HTERT RPE-1 (cell line): Measurements from ENCODE around the gene HSBP1L1.

ENCODE experiments used
- in situ Hi-C: fragments of 300-500 bp; cut with MboI; formaldehyde crosslinking; loops from 4 replicates; pipeline ENCODE4 v1.14.3; 2020; ENCODE audit warnings: low sequenced_read_pairs

HSBP1L1 gene

DNA sequence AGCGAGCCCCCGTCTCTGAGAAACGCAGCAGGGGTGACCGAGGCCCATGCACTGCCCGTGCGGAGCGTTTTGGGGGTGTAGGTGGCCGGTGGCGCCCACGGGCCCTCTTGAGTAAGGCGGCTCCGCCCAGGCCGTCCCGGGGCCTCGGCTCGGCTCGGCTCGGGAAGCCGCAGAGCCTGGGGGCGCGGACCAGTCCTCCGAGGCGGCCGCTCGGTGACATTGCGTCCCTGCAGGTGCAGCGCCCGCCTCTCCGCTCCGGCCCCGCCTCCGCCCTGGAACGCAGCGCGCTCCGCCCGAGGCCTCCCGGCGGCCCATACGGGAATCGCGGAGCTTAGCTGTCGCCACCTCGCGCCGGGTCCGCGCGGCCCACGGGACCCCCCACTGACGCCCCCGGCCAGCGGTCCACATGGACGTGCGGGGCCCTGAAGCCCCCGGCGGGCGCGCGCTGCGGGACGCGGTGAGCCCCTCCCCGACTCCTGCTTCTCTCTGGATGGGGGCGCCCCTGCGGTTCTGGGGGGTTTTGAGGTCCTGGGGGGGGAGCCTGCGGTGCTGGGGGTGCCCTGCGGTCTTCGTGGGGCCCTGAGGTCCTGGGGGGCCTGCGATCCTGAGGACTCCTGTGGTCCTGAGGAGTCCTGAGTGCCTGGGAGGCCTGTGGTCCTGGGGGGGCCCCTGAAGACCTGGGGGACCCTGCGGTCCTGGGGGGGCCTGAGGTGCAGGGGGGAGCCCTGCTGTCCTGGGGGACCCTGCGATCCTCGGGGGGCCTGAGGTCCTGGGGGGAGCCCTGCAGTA is at the start of gene HSBP1L1:
Gene HSBP1L1 (plus strand): TSS at position 314 of the 789 bp plus-strand sequence. CDS start 93 bp downstream, at position 407.
- in situ Hi-C loops, result no loop called here

DNA sequence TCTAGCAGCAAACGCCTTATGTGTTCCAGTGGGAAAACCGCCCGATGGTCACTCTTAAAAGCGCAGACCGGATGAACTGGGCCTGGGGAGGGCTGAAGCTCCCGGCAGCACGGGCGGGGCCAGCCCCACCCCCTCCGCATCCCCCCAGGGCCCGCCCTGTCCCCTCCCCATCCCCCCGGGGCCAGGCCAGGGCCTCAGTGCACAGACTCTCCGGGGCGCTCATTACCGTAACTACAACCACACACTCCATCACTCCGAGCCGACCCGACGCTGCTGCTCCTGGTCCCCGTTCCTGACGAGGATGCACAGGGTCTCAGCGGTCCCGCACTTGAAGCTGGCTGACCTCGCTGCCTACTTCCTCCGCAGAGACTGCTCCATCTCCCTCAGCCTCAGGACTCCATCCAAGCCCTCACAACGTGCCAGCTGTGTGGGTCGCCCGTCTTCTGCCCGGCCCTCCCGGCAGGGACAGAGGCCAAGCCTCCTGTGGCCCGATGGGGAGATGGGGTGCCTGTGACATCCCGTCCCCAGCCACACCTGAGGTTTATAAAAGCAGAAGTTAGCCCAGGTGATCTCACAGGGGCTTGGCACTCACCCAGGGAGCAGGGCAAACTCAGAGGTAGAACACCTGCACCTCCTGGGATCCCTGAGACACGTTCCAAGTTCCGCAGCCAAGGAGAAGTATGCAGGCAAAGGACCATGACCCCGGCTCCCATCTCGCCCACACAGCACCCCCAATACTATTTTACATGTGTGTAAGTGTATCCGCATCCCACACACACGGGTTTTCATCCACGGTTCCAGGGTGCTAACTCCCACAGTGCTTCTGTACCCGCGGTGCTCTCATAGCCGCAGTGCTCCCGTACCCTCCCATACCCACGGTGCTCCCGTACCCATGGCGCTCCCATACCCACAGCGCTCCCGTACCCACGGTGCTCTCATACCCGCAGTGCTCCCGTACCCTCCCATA is 49.0 kb upstream of the HSBP1L1 start:
- in situ Hi-C loops, result no loop called here

DNA sequence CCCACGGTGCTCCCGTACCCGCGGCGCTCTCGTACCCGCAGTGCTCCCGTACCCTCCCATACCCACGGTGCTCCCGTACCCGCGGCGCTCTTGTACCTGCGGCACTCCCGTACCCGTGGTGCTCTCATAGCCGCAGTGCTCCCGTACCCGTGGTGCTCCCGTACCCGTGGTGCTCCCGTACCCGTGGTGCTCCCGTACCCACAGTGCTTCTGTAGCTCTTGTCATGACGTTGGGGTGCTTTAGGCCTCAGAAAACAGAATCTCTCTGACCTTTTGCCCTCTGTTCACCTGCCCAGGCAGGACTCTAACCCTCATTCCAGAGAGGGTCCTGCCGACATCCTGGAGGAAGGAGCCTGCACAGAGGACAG is 48.3 kb upstream of the HSBP1L1 start:
- in situ Hi-C loops, result no loop called here

DNA sequence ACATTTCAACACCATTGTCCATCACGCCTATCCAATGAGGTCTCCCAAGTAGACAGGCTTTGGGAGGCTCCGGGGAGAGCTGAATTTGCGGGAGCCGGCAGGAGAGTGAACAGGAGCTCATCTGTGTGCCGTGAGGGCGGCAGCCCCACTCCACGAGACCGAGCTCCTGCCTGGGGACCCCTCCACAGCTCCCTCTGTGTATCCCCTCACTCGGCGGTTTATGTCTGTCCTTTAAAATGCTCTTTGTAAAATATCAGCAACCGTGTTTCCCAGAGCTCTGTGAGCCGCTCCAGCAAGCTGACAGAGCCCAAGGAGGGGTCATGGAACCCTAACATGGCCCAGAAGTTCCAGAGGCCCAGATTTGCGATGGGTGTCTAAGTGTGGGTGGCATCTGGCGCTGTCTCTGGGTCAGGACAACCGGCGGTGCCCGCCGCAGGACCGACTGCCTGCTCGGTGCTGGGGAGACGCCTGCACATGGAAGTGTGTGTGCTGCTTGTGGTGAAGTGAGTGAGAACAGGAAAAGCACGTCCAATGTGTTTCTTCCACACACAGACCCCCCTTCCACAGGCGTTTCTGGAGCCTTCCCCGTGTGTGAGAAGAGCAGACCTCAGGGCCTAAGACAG is 47.8 kb upstream of the HSBP1L1 start:
- in situ Hi-C loops, result no loop called here

DNA sequence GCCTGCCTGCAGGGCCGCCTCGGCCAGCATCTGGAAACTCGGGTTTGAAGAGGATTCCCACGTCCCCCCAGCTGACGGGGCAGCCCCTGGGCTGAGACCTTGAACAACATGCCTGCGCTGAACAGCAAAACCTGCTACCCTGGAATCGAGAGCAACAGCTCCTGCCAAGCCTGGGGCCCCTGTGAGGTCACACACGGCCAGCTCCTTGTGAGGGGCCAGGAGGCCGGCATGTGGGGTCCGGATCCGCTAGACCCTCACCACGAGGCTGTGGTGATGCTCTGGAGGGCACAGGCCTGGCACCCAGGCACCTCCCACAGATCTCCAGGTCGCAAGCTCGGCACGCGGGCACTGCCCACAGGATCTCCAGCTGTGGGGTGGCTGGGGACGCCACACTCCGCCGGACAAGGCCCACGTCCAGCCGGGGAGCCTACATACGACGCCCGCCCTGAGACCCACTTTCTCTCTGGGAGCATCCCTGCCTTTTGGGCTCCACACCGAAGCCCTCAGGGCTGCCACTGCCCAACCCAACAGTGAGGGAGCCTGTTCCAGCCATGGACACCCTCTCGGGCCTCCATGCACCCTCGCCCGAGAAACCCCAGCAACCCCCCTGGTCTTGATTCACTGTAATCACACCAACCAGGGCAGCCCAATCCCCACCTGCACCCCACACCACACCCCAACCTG is 47.1 kb upstream of the HSBP1L1 start:
- in situ Hi-C loops, result no loop called here

DNA sequence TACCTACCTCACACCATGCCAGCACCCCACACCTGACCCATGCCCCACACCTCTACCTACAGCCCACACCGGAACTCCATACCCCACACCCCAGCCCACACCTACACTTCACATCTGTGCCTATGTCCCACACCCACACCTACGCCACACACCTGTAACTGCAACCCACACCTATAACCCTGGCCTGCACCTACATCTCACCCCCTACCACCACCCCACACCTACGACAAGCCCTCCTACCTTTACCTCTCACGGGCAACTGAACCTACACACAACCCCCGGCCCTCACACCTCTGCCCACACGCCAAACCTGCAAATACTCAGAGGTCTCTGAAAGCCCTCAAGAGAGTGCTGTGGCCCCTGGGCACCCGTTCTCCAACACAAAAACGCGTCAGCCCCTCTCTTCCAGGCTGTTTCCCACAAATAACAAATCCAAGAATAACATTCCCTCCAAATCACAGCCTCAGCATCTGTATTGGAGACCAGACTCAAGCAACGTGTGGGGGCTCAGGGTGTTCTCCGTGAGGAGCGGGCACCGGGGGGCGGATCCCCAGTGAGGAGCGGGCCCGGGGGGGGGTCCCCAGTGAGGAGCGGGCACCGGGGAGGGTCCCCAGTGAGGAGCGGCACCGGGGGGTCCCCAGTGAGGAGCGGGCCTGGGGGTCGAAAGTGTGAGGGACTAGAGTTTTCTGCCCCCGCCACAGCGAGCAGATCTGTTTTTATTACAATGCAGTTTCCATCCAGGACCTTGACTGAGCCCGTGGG is 46.4 kb upstream of the HSBP1L1 start:
- in situ Hi-C loops, result no loop called here

DNA sequence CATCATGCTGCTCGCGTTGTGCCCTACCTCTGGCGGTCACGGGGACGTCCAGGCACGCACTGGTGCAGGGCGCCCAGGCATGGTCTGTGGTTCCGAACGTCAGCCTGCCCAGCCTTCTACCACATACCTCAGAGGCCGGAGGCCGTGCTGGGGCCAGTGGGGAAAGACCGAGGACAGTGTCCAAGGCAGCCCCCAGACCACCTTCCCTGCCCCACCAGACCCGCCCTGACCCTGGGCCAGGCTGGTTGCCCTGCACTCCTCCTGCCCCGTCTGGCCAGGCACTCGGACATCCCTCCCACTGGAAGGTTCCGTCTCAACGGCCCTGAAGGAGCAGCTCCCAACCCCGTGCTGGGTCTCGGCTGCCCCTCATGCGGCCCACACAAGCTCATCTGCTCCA is 45.8 kb upstream of the HSBP1L1 start:
- in situ Hi-C loops, result no loop called here

DNA sequence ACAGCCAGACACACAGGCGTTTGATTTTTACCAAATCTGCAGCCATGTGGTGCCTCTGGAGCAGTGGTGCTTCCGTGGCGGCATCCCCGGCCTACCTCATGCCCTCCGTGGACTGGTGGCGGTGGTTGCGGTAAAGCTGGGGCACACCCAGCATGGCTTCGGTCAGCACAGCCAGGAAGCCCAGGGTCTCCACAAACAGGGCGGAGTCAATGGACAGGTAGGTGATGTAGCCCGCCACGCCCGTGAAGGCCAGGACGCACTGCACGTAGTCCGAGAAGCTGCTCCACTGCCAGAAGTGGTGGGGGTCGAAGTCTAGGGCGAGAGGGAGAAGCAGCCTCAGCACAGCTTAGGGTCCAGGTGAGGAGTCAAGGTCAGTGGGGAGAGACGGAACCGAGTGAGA is 45.4 kb upstream of the HSBP1L1 start:
- in situ Hi-C loops, result no loop called here

DNA sequence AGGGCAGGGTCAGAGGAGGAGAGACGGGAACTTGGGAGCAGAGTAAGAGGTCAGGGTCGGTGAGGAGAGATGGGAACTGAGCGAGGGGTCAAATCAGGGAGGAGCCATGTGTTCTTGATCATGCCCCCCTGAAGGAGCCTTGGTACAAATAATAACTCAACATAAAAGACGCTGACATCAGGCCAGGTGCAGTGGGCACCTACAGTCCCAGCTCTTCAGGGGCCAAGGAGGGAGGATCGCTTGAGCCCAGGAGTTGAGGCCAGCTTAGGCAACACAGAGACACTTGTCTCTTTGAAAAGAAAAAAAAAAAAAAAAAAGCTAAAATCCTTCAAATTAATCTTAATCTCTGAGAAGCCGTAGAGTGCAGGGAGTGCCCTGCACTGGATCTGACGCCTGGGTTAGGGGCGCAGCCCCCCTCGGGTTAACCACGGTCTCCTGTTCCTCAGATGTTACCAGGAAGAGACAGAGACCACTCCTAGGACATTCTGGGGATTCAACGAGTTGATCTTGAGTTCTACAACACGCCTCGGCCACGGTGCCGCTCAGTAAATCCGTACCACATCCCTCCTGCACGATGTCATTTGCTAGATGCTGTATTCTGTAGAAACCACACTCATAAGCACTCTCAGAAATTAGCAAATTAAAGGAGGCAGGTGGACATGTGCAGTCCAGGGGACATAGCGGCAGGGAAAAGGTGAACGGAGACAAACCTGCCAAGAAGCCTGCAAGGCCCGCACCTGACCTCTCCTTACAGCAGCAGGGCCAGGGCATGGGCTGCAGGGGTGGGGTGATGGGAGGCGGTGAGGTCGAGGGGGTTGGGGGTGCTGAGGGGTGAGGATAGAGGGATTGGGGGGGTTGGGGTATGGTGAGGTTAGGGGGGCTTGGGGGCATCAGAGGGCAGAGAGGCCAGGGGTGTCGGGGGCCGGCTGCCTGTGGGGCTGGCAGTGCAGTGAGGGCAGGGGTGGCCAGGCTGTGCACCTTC is 42.2 kb upstream of the HSBP1L1 start:
- in situ Hi-C loops, result no loop called here

DNA sequence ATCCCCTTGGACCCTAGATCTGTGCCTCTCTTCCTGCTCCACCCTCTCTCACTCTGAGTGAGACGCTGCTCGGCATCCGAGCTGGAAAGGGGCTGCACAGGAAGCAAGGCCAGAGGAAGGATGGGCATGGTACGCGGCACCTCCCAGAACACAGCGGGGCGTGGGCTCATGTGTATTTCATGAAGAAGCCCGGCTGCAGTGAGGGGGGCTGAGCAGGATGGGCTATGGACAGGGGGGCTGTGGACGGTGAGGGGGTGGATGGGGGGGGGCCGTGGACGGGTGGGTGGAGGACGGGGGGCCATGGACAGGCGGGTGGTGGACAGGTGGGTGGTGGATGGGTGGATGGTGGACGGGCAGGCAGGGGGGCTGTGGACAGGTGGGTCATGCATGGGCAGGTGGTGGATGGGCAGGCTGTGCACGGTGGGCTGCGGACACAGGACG is 41.5 kb upstream of the HSBP1L1 start:
- in situ Hi-C loops, result no loop called here

DNA sequence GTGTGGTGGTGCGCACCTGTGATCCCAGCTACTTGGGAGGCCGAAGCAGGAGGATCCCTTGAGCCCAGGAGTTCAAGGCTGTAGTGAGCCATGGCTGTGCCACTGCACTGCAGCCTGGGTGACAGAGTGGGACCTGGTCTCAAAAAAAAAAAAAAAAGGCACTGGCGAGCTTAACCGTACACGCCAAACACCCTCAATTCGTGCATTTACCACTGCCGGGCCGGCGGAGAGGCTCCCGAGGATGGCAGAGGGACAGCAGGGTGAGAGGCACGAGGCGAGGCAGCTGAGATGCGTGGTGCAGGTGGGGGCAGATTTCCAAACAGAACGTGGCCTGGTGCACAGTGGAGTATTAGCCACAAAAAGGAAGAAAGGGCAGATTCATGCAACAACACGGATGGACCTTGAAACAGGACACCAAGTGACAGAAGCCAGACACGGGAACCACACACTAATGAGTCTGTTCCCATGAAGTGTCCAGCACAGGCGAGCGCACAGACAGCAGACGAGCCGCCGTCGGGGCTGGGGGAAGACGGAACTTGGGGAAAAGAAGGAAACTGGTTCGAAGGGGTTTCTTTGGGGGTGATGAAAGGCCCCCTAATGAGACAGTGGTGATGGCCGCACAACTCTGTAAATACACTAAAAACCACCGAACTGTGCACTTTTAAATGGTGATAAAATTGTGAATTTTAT is 40.4 kb upstream of the HSBP1L1 start:
- in situ Hi-C loops, result no loop called here

DNA sequence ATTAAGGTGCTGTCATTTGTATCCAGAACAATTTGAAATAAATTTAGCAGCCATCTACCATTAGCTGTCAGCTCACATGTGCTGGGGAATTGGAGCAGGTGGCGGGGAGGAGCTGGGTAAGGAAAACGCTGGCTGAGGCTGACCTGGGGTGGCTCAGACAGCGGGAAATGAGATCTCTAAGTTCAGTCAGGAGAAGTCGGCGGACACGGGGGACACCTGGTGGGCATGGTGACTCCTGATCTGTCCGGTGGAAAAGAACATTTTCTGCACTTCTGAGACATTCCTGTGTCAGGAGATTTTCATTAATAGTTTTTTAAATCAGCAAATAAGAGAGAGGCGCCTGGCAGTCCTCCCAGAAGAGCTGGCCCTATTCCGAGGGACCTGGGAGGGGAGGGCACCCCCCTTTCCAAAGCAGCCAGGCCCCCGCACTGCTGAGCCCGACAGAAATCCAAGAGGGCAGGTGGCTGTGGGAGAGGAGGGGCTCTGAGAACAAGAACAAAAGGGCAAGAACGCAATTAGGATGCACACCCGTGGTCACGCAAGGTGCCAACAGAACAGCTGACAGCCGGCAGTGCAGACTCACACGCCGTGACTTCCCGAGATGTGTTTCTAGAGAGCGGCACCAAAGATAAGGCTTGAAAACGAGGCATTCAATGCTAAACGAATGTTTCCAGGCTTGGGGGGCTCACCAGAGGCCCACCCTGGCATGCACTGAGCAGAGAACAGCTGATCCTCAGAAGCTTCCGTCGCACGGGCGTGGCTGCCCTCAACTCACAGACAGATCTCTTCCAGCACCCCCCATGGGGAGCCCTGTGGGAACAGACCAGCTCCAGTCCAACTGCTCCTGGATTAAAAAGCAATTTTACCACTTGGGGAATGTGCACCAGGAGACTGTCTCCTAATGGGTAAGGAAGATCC is 39.4 kb upstream of the HSBP1L1 start:
- in situ Hi-C loops, result no loop called here

DNA sequence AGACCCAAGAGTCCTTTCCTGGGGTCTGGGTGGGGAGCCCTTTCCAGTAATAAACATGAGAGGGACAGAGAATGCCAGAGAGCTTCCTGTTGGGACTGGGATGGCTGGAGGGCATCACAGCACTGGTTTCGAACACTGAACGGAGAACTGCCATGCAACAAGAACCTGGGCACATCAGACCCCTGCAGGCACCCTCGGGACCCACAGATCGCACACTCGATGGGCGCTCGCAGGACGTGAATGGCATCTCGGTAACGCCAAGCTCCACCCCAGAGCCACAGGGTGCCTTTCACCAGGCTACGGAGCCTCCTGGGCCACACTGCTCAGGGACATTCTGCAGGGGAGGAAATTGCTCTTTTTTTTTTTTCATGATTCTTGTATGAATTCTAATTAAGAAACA is 38.1 kb upstream of the HSBP1L1 start:
- in situ Hi-C loops, result no loop called here

DNA sequence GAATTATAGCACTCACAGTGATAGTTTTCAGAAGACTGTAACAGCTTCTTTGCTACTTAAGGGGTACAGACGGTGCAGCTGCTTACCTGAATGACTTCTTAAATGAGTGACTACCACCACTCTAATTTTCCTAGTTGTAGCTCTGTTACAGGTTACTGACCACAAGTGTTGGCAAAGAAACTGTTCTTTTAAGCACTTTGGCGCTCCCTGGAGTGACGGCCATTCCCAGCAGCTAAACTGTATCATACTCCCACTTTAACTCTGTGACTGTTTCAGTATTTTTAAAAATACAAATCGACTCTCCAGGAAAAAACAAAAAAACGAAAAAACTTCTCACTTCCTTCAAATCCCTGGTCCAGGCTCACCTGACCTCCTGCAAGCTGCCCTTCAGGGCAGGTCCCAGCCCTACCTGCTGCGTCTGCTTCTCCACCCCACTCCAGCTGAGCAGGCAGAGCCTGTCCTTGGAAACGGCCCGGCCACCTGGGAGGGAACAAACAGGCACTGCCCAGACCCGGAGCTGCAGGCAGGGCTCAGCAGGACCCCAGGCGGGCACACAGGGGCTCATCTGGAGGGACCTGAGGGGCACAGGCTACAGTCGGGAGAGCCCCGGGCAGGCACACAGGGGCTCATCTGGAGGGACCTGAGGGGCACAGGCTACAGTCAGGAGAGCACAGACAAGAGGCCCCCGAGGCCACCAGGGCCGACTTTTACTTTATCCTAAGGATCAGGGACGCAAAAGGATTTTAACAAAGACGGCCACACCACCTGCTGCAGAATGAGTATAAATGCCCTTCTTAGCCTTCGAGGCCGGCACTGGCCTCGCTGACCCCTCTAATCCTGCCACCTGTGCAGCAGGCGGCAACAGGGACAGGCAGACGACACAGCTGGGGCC is 37.5 kb upstream of the HSBP1L1 start:
- in situ Hi-C loops, result no loop called here

DNA sequence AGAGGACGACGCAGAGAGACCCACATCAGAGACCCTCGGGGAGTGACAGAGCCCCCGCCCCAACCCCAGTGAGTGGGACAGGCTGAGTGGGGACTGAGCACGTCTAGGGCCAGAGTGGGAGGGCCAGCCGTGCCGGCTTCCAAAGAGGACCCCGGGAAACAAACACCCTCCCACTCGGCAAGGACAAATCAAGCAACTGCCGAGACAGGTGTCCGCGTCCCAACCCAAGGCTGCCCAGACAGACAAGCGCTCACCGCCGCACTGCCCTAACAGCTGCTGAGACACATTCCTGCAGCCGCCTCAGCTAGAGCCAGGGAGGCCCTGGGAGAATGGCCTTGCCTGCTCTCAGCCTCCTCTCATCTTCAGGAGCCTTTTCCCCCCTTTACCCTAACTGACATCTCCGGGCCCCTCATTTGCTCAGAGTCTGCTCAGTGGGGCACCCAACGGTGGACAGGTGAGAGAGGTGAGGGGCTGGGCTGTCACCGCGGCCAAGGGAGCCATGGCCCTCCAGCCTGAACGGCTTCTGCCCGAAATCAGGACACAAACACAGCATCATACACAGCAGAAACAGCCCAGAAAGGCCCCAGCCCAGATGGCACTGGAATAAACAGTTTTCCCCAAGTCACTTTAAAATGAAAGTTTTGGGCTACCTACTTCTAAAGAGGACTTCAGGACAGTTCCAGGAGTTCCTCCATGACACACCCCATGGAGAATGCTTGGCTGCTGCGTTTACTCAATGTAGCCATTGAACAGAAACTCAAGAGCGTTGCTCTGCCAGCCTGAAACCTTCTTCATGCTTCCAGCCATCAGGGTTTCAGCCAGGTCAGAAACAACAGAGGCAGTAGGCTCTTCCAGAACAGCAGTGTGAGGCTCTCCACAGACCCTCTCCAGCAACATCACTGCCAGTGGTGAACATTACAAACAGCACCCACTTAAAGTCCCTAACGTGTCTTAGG is 36.6 kb upstream of the HSBP1L1 start:
- in situ Hi-C loops, result no loop called here
